ENCODE data around the gene WIPI1.

- TF ChIP-seq POLR2A (IDR thresholded peaks at IDR 0.05) (no peak), CTCF (IDR thresholded peaks at IDR 0.05) (no peak)
Measured at GRCh38 chr17:68424203-68424602, 33.1 kb downstream of the WIPI1 start.
